ENCODE results near the gene SPATS2. TPM values are rescaled to one million over a fixed set of nuclear protein-coding genes. Genes with fewer than 3 reads are reported as not detected.

Gene SPATS2
- total RNA-seq, 1 donor from 2014 or later = 13.8 TPM

GRCh38 chr12:49541140-49541861, 174.0 kb downstream of the SPATS2 start:
- intact Hi-C loops (cut with DNase I) = no loop called here
- no peaks in the 10 kb centered on the region for H3K36me3 ChIP-seq
- H3K27me3 ChIP-seq = peaks cover 5% of the 10 kb centered on the region
- no peaks in the 10 kb centered on the region for H3K9me3 ChIP-seq
- TF ChIP-seq CTCF (IDR thresholded peaks at IDR 0.05) = no peak
- DNase-seq (ENCODE audit: low spot score in 2 of 2) = peak in 1 of 2 donors; percentile 52
- no peak overlapping the region for H3K27ac ChIP-seq
- H3K4me3 ChIP-seq = no peak overlapping the region
- H3K4me1 ChIP-seq = peaks cover 0 to 9% of the 10 kb centered on the region in 2 donors

GRCh38 chr12:49541911-49542505, 174.7 kb downstream of the SPATS2 start:
- Histone ChIP-seq H3K4me1 (peaks cover 0 to 9% of the 10 kb centered on the region in 2 donors), H3K36me3 (no peaks in the 10 kb centered on the region), H3K4me3 (no peak overlapping the region), H3K27ac (no peak overlapping the region), H3K27me3 (peaks cover 5% of the 10 kb centered on the region), H3K9me3 (no peaks in the 10 kb centered on the region)
- peak in 1 of 2 donors; percentile 52 for DNase-seq (ENCODE audit: low spot score in 2 of 2)
- no peak for TF ChIP-seq CTCF (IDR thresholded peaks at IDR 0.05)
- intact Hi-C loops (cut with DNase I) = no loop called here

GRCh38 chr12:49542592-49543160, 175.4 kb downstream of the SPATS2 start:
- intact Hi-C loops (cut with DNase I) = no loop called here
- H3K9me3 ChIP-seq = no peaks in the 10 kb centered on the region
- H3K27ac ChIP-seq = no peak overlapping the region
- no peak overlapping the region for H3K4me3 ChIP-seq
- no peaks in the 10 kb centered on the region for H3K36me3 ChIP-seq
- peak in 1 of 2 donors; percentile 41 for DNase-seq (ENCODE audit: low spot score in 2 of 2)
- H3K4me1 ChIP-seq = peaks cover 0 to 6% of the 10 kb centered on the region in 2 donors
- TF ChIP-seq CTCF (IDR thresholded peaks at IDR 0.05) = no peak
- H3K27me3 ChIP-seq = peaks cover 5% of the 10 kb centered on the region

GRCh38 chr12:49543221-49543913, 176.1 kb downstream of the SPATS2 start:
- intact Hi-C loops (cut with DNase I) = no loop called here
- Histone ChIP-seq H3K4me1 (peaks cover 0 to 4% of the 10 kb centered on the region in 2 donors), H3K27me3 (peaks cover 3% of the 10 kb centered on the region), H3K36me3 (no peaks in the 10 kb centered on the region), H3K27ac (no peak overlapping the region), H3K9me3 (no peaks in the 10 kb centered on the region), H3K4me3 (no peak overlapping the region)
- no peak for TF ChIP-seq CTCF (IDR thresholded peaks at IDR 0.05)
- DNase-seq (ENCODE audit: low spot score in 2 of 2) = no peak

GRCh38 chr12:49543914-49544815, 176.9 kb downstream of the SPATS2 start:
- intact Hi-C loops (cut with DNase I) = no loop called here
- H3K36me3 ChIP-seq = no peaks in the 10 kb centered on the region
- H3K27ac ChIP-seq = no peak overlapping the region
- peaks cover 0 to 5% of the 10 kb centered on the region in 2 donors for H3K4me1 ChIP-seq
- H3K4me3 ChIP-seq = no peak overlapping the region
- no peaks in the 10 kb centered on the region for H3K9me3 ChIP-seq
- no peak for TF ChIP-seq CTCF (IDR thresholded peaks at IDR 0.05)
- H3K27me3 ChIP-seq = no peaks in the 10 kb centered on the region
- DNase-seq (ENCODE audit: low spot score in 2 of 2) = no peak
